ENCODE results near the gene EBNA1BP2. TPM values are rescaled to one million over a fixed set of nuclear protein-coding genes. Genes with fewer than 3 reads are reported as not detected.

The EBNA1BP2 gene
- total and polyA plus RNA-seq, 2 of the 13 experiments (the other 11 are each of a cell fraction or from before 2014, with no cell fraction given): 27.1 to 102 TPM

DNA sequence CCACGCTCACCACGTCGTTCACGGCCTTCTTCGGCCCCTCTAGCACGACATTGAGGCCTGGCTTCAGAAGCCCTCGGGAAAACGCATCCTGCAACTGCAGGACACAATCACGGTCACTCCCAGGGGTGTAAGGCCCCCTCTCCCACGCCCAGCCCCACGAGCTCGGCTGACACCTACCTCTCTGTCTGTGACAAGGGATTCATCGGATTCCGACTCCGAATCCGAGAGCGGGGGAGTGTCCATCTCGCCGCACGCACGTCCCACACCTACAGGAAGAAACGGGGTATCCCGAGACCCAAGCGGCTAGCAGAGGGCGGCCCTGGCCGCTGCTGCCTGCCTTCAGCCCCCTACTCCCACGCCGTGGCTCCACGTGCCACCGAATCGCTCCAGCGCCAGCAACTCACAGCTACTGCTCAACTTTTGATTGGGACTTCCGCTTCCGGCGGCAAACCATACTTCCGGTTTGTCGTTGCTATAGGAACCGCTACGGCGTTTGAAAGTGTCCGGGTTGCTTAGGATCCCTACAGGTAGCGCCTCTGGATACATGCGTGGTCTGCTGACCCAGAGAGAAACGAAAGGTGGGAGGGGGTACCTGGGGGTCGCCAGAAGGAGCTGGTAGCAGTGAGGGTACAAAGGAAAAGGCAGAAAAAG is at the start of gene EBNA1BP2, which contains the start of gene CFAP57 (continued):
- TF ChIP-seq SRSF4 (IDR thresholded peaks at IDR 0.05; ENCODE audit: low read depth, low read length, poor library complexity, severe bottlenecking) (no peak), TBX2 (CRISPR knock-in tag; IDR thresholded peaks at IDR 0.05; ENCODE audit: borderline replicate concordance) (no peak), KLF9 (CRISPR knock-in tag; IDR thresholded peaks at IDR 0.05; ENCODE audit: low read depth) (no peak), ZNF136 (CRISPR knock-in tag; IDR thresholded peaks at IDR 0.05; ENCODE audit: low read depth) (no peak), ZNF10 (CRISPR knock-in tag; IDR thresholded peaks at IDR 0.05; ENCODE audit: borderline replicate concordance, low read depth) (no peak), EHMT2 (IDR thresholded peaks at IDR 0.05; ENCODE audit: borderline replicate concordance, low read depth, low read length) (peak; percentile 24; the same call in 1 of the 2 replicates), ZNF724P (CRISPR knock-in tag; IDR thresholded peaks at IDR 0.05; ENCODE audit: borderline replicate concordance) (no peak), TOE1 (CRISPR knock-in tag; IDR thresholded peaks at IDR 0.05) (no peak), ZBTB38 (CRISPR knock-in tag; IDR thresholded peaks at IDR 0.05) (no peak), ZSCAN12 (CRISPR knock-in tag; IDR thresholded peaks at IDR 0.05) (no peak), SP2 (CRISPR knock-in tag; IDR thresholded peaks at IDR 0.05) (peak; percentile 58; the same call in 1 of the 2 replicates), ZBTB7B (CRISPR knock-in tag; IDR thresholded peaks at IDR 0.05) (0 out of 2 replicates have a peak, but pooled peaks have one; percentile 16), JDP2 (CRISPR knock-in tag; IDR thresholded peaks at IDR 0.05; ENCODE audit: borderline replicate concordance) (no peak), ZNF556 (CRISPR knock-in tag; IDR thresholded peaks at IDR 0.05; ENCODE audit: borderline replicate concordance) (no peak; the same call in 1 of the 2 replicates), ZNF775 (CRISPR knock-in tag; IDR thresholded peaks at IDR 0.05; ENCODE audit: borderline replicate concordance) (no peak), NKX3-1 (CRISPR knock-in tag; IDR thresholded peaks at IDR 0.05) (peak; percentile 49; the same call in 1 of the 2 replicates), ZSCAN30 (CRISPR knock-in tag; IDR thresholded peaks at IDR 0.05) (no peak), TOPORS (CRISPR knock-in tag; IDR thresholded peaks at IDR 0.05) (no peak), SMARCC2 (IDR thresholded peaks at IDR 0.05) (no peak), TAF15 (IDR thresholded peaks at IDR 0.05; ENCODE audit: low read depth, low read length, poor library complexity, severe bottlenecking) (no peak), PHF21A (CRISPR knock-in tag; IDR thresholded peaks at IDR 0.05) (no peak), NFKBIZ (CRISPR knock-in tag; IDR thresholded peaks at IDR 0.05) (no peak; the same call in 1 of the 2 replicates), ZNF670 (CRISPR knock-in tag; IDR thresholded peaks at IDR 0.05; ENCODE audit: borderline replicate concordance) (no peak)
- TF ChIP-seq, protein P1, sequence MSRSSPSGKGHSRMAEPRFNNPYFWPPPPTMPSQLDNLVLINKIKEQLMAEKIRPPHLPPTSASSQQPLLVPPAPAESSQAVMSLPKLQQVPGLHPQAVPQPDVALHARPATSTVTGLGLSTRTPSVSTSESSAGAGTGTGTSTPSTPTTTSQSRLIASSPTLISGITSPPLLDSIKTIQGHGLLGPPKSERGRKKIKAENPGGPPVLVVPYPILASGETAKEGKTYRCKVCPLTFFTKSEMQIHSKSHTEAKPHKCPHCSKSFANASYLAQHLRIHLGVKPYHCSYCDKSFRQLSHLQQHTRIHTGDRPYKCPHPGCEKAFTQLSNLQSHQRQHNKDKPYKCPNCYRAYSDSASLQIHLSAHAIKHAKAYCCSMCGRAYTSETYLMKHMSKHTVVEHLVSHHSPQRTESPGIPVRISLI (CRISPR knock-in tag; IDR thresholded peaks at IDR 0.05; ENCODE audit: borderline replicate concordance): no peak
- TF ChIP-seq, protein P2, sequence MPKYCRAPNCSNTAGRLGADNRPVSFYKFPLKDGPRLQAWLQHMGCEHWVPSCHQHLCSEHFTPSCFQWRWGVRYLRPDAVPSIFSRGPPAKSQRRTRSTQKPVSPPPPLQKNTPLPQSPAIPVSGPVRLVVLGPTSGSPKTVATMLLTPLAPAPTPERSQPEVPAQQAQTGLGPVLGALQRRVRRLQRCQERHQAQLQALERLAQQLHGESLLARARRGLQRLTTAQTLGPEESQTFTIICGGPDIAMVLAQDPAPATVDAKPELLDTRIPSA (CRISPR knock-in tag; IDR thresholded peaks at IDR 0.05; ENCODE audit: borderline replicate concordance): peak; percentile 52; the same call in 1 of the 2 replicates
- TF ChIP-seq, protein P3, sequence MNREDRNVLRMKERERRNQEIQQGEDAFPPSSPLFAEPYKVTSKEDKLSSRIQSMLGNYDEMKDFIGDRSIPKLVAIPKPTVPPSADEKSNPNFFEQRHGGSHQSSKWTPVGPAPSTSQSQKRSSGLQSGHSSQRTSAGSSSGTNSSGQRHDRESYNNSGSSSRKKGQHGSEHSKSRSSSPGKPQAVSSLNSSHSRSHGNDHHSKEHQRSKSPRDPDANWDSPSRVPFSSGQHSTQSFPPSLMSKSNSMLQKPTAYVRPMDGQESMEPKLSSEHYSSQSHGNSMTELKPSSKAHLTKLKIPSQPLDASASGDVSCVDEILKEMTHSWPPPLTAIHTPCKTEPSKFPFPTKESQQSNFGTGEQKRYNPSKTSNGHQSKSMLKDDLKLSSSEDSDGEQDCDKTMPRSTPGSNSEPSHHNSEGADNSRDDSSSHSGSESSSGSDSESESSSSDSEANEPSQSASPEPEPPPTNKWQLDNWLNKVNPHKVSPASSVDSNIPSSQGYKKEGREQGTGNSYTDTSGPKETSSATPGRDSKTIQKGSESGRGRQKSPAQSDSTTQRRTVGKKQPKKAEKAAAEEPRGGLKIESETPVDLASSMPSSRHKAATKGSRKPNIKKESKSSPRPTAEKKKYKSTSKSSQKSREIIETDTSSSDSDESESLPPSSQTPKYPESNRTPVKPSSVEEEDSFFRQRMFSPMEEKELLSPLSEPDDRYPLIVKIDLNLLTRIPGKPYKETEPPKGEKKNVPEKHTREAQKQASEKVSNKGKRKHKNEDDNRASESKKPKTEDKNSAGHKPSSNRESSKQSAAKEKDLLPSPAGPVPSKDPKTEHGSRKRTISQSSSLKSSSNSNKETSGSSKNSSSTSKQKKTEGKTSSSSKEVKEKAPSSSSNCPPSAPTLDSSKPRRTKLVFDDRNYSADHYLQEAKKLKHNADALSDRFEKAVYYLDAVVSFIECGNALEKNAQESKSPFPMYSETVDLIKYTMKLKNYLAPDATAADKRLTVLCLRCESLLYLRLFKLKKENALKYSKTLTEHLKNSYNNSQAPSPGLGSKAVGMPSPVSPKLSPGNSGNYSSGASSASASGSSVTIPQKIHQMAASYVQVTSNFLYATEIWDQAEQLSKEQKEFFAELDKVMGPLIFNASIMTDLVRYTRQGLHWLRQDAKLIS (CRISPR knock-in tag; IDR thresholded peaks at IDR 0.05): no peak
